Tibial nerve (tissue), 4 donors: Measurements from ENCODE around the gene NIM1K. TPM values are rescaled to one million over a fixed set of nuclear protein-coding genes. Genes with fewer than 3 reads are reported as not detected.

Experiments used
- DNase-seq, 2 donors: peaks; one replicate each; pipeline ENCODE4 v3.0.0-alpha.2; 2019; ENCODE audit warnings: low spot score in 2 of 2
- H3K27ac ChIP-seq, 4 donors: fragments of 200-600 bp; sonication (generic) in 3 of 4; one replicate each; pipeline ENCODE4 v1.5.1; 2017 to 2019; ENCODE audit warnings: mild to moderate bottlenecking in 1 of 4
- H3K27me3 ChIP-seq, 2 donors: fragments of 200-600 bp; sonication (generic) in 1 of 2; one replicate each; pipeline versions ENCODE4 v1.5.1 to v1.6.0; 2017 to 2019
- H3K36me3 ChIP-seq, 3 donors: fragments of 200-600 bp; sonication (generic); one replicate each; pipeline ENCODE4 v1.5.1; 2018 to 2019
- H3K4me1 ChIP-seq, 4 donors: fragments of 200-600 bp; sonication (generic) in 3 of 4; one replicate each; pipeline ENCODE4 v1.5.1; 2017 to 2019
- H3K4me3 ChIP-seq, 4 donors: fragments of 200-600 bp; sonication (generic) in 3 of 4; one replicate each; pipeline ENCODE4 v1.5.1; 2017 to 2019; ENCODE audit warnings: mild to moderate bottlenecking in 1 of 4, moderate library complexity in 1 of 4
- H3K9me3 ChIP-seq, 4 donors: fragments of 200-600 bp; sonication (generic) in 3 of 4; one replicate each; pipeline ENCODE4 v1.5.1; 2017 to 2019
- CTCF ChIP-seq, 5 experiments: fragments of 200-600 bp in 3 of 5; fragments of 450-650 bp in 2 of 5; sonication (generic) in 3 of 5; IDR thresholded peaks; one replicate each; pipeline ENCODE4 v1.5.1; 2016 to 2019; ENCODE audit warnings: antibody characterized with exemption in 5 of 5, mild to moderate bottlenecking in 3 of 5, moderate library complexity in 2 of 5
- EP300 ChIP-seq, 2 donors: sonication (generic); formaldehyde crosslinking; IDR thresholded peaks; one replicate each; pipeline ENCODE4 v1.6.1; 2017; ENCODE audit warnings: antibody characterized with exemption in 2 of 2, mild to moderate bottlenecking in 1 of 2
- POLR2A ChIP-seq, 2 donors: fragments of 450-650 bp; IDR thresholded peaks; one replicate each; pipeline ENCODE4 v1.6.1; 2017; ENCODE audit warnings: antibody characterized with exemption in 2 of 2, mild to moderate bottlenecking in 2 of 2, moderate library complexity in 2 of 2
- WGBS, 2 donors: methylation state at CpG; one replicate each; pipeline ENCODE4 v1.1.5; 2018; 5-methylcytosine and 5-hydroxymethylcytosine counted together
- total RNA-seq, 4 donors: library from RNA; depleted of rRNA; stranded (reverse); fragments of >200 nt; gene quantifications; one replicate each; pipeline ENCODE4 v1.1.0, GENCODE V29; 2016

NIM1K gene
- total RNA-seq, 4 donors from 2014 or later = 2.0 to 4.8 (median 3.6) TPM

GRCh38 chr5:43216941-43217340 is 24.9 kb downstream of the NIM1K start:
- WGBS, 2 donors = 46 to 50% methylated on average over 2 of the region's 2 CpGs

DNA sequence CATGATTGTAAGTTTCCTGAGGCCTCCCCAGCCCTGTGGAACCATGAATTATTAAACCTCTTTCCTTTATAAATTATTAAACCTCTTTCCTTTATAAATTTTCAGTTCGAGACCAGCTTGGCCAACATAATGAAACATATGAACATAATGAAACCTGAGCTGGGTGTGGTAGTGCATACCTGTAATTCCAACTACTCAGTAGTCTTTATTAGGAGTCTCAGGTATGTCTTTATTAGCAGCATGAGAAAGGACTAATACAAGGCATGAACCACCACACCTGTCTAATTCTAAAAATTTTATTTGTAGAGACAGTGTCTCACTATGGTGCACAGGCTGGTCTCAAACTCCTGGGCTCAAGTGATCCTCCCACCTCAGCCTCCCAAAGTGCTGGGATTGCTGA is 27.1 kb downstream of the NIM1K start:
- DNase-seq = no peak
- WGBS, 2 donors = 93 to 97% methylated on average over 1 of the region's 1 CpG

More at GRCh38 chr5:43216941-43217340, 24.9 kb downstream of the NIM1K start:
- no peak for DNase-seq
- no peak overlapping the region for H3K4me3 ChIP-seq
- H3K27me3 ChIP-seq = no peaks in the 10 kb centered on the region
- TF ChIP-seq EP300 (IDR thresholded peaks at IDR 0.05) (no peak), POLR2A (IDR thresholded peaks at IDR 0.05) (no peak)
- no peaks in the 10 kb centered on the region for H3K9me3 ChIP-seq
- H3K36me3 ChIP-seq = peaks cover 0 to 4% (median 0%) of the 10 kb centered on the region in 3 donors
- no peaks in the 10 kb centered on the region for H3K4me1 ChIP-seq
- H3K27ac ChIP-seq = no peak overlapping the region

DNA sequence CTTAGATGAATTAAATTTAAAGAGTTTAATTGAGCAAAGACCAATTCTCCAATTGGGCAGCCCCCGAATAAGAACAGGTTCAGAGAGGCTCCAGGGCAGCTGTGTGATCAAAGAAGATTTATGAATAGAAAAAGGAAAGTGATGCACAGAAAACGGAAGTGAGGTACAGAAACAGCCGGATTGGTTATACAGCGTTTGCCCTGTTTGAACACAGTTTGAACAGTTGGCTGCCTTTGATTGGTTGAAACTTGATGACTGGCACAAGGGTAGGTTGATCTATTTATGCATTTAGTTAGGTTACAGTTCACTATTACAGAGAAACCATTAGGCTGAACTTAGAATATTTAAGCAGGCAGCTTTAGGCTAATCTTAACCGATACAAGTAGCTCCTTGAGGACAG is 29.5 kb downstream of the NIM1K start:
- no peaks in the 10 kb centered on the region for H3K4me1 ChIP-seq
- H3K4me3 ChIP-seq = no peak overlapping the region
- no peaks in the 10 kb centered on the region for H3K9me3 ChIP-seq
- peaks cover 0 to 4% (median 0%) of the 10 kb centered on the region in 3 donors for H3K36me3 ChIP-seq
- no peak overlapping the region for H3K27ac ChIP-seq
- no peak for DNase-seq
- TF ChIP-seq CTCF (IDR thresholded peaks at IDR 0.05) (no peak), EP300 (IDR thresholded peaks at IDR 0.05) (no peak), POLR2A (IDR thresholded peaks at IDR 0.05) (no peak)
- 91 to 92% methylated on average over 5 of the region's 5 CpGs for WGBS, 2 donors
- no peaks in the 10 kb centered on the region for H3K27me3 ChIP-seq

More for the DNA sequence above, 27.1 kb downstream of the NIM1K start:
- Histone ChIP-seq H3K9me3 (no peaks in the 10 kb centered on the region), H3K4me1 (no peaks in the 10 kb centered on the region), H3K4me3 (no peak overlapping the region), H3K36me3 (peaks cover 0 to 4% (median 0%) of the 10 kb centered on the region in 3 donors), H3K27ac (no peak overlapping the region), H3K27me3 (no peaks in the 10 kb centered on the region)
- no peak for TF ChIP-seq CTCF (IDR thresholded peaks at IDR 0.05)
- no peak for TF ChIP-seq POLR2A (IDR thresholded peaks at IDR 0.05)
- TF ChIP-seq EP300 (IDR thresholded peaks at IDR 0.05) = no peak

DNA sequence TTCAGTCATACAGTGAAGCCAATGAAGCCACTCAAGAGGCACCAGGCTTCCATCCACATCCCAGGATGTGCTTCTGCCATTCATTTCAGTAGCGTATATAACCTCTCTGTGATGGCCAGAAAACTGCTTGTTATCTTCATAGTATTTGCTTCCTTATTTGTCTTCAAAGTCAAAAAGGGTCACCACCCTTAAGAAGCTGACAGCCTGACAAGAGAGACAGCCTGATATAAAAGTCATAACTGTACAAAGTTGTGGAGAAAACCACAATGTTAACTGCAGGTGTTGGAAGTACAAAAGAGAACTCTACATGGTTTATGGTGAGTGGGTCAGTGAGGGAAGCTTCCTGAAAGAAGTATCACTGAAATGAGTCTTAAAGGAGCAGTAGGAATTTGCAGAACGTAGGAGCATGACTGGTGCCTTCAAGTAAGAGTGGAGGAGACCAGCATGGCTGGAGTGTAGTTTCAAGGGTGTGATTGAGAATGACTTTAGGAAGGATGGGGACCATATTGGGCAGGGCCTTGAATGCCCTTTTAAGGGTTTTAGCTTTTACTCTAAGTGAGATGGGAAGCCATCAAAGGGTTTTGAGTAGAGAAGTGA is 33.7 kb downstream of the NIM1K start:
- Histone ChIP-seq H3K27me3 (no peaks in the 10 kb centered on the region), H3K27ac (no peak overlapping the region), H3K4me1 (no peaks in the 10 kb centered on the region), H3K4me3 (no peak overlapping the region), H3K36me3 (no peaks in the 10 kb centered on the region), H3K9me3 (no peaks in the 10 kb centered on the region)
- 59 to 77% methylated on average over 2 of the region's 2 CpGs for WGBS, 2 donors
- TF ChIP-seq CTCF (IDR thresholded peaks at IDR 0.05) = no peak
- no peak for TF ChIP-seq POLR2A (IDR thresholded peaks at IDR 0.05)
- TF ChIP-seq EP300 (IDR thresholded peaks at IDR 0.05) = no peak
- DNase-seq = no peak

- Histone ChIP-seq H3K27me3 (no peaks in the 10 kb centered on the region), H3K4me3 (no peak overlapping the region), H3K36me3 (no peaks in the 10 kb centered on the region), H3K27ac (no peak overlapping the region), H3K9me3 (no peaks in the 10 kb centered on the region), H3K4me1 (no peaks in the 10 kb centered on the region)
- 59% methylated on average over 1 of the region's 1 CpG for WGBS, 2 donors
- DNase-seq = no peak
- TF ChIP-seq EP300 (IDR thresholded peaks at IDR 0.05) (no peak), CTCF (IDR thresholded peaks at IDR 0.05) (peak in 4 of 5 experiments; percentile 7 to 25 (median 14))
These were observed 35.6 kb downstream of the NIM1K start for GRCh38 chr5:43227655-43228054.
